Hair follicular keratinocyte (primary cell): Measurements from ENCODE around the gene DPEP2NB. TPM values are rescaled to one million over a fixed set of nuclear protein-coding genes. Genes with fewer than 3 reads are reported as not detected.

Experiments
- total RNA-seq: library from RNA; depleted of rRNA; stranded (reverse); fragments of >200 nt; gene quantifications from 2 replicates; pipeline ENCODE4 v1.2.3, GENCODE V29; 2015

DPEP2NB gene
- not detected in 2 replicates for total RNA-seq

GRCh38 chr16:68015681-68016080, at the start of gene DPEP2NB:
TSS of gene DPEP2NB (minus strand) at chr16:68015911. CDS start at chr16:68015770, 141 bp downstream.

DNA sequence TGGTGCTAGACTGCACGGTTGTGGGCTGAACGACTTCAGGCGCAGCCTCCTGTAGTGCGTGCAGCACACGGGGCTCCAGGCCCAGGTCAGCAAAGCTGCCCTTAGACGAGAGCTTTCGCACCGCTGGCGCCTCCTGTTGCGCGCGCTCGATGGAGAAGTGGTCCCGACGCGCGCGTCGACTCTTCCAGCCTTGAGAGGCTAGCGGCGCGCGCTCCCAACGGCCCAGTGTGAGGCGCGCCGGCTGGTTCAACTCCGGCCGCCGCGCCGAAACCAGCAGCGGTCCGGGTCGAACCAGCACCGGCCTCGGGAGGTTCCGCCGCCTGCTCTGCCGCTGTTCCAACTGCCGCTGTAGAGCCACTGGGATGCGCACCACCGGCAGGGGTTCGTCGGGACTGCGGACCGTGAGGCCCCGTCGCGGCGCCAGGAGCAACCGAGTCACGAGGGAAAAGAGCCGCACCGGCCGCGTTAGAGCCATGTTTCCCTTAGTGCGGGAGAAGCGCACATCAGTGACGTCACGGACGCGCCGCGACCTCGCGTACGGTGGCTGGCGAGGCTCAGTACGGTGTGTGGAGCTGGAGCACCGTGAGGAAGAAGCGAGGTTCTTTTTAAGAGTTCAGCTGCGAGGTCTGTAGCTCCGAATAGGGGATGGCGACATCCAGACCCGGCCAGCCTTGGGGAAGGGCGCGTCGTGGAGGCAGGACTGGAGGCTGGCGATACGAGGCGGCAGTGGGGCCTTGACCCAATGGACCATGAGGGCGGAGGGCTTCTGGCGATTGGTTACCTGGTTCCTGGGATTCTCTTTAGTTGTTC, 7.2 kb upstream of the DPEP2NB start, which contains the start of the genes DDX28 and DUS2:
TSS of gene DDX28 (minus strand) at position 505 of the 810 bp plus-strand sequence. CDS start at position 475, 30 bp downstream.
TSS of gene DUS2 (plus strand) at position 557 of the 810 bp plus-strand sequence. CDS start 14,740 bp downstream, outside the sequence.

DNA sequence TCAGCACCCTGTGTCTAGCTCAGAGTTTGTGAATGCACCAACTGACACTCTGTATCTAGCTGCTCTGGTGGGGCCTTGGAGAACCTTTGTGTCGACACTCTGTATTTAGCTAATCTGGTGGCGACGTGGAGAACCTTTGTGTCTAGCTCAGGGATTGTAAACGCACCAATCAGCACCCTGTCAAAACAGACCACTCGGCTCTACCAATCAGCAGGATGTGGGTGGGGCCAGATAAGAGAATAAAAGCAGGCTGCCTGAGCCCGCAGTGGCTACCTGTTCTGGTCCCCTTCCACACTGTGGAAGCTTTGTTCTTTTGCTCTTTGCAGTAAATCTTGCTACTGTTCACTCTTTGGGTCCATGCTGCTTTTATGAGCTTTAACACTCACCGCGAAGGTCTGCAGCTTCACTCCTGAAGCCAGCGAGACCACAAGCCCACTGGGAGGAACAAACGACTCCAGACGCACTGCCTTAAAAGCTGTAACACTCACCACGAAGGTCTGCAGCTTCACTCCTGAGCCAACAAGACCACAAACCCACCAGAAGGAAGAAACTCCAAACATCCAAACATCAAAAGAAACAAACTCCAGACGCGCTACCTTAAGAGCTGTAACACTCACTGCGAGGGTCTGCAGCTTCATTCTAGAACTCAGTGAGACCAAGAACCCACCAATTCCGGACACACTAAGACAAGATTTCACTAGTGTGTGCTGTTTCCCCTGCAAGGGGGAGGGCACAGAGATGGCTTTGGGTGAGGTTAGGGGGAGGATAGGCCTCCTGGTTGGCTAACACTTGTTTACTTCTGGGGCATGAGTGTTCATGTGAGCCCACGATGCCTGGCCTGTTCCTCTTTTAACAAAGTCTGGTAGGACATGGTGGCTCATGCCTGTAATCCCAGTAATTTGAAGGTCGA, 16.7 kb downstream of the DPEP2NB start, which contains the start of gene DPEP2:
TSS of gene DPEP2 (minus strand) at position 706 of the 910 bp plus-strand sequence. CDS start 6,272 bp downstream, outside the sequence.

GRCh38 chr16:67979955-67980678, 35.6 kb downstream of the DPEP2NB start, which contains the start of gene DPEP3:
TSS of gene DPEP3 (minus strand) at chr16:67980499. CDS start at chr16:67980380, 119 bp downstream.

GRCh38 chr16:67968400-67969253, 47.1 kb downstream of the DPEP2NB start, which contains the start of gene SLC12A4:
TSS of gene SLC12A4 (minus strand) at chr16:67968637. CDS start at chr16:67968553, 84 bp downstream.

Other genes starting within 250 kb of the DPEP2NB start
- 3.7 TPM in 2 replicates for gene RANBP10, start 209.4 kb downstream of the DPEP2NB start, total RNA-seq
- gene TSNAXIP1, start 209.0 kb downstream of the DPEP2NB start, total RNA-seq, result 0.30 TPM in 1 of 2 replicates, not detected in the other
- 28.3 and 57.1 TPM in 2 replicates for gene THAP11, start 173.6 kb downstream of the DPEP2NB start, total RNA-seq
- 313 and 331 TPM in 2 replicates for gene NUTF2, start 169.0 kb downstream of the DPEP2NB start, total RNA-seq
- gene CENPT, start 168.2 kb downstream of the DPEP2NB start, total RNA-seq, result 18.8 and 19.5 TPM in 2 replicates
- gene EDC4, start 142.9 kb downstream of the DPEP2NB start, total RNA-seq, result 42.2 and 43.0 TPM in 2 replicates
- gene NRN1L, start 131.0 kb downstream of the DPEP2NB start, total RNA-seq, result not detected in 2 replicates
- gene PSKH1, start 122.7 kb downstream of the DPEP2NB start, total RNA-seq, result 6.2 and 7.4 TPM in 2 replicates
- 0.23 and 1.4 TPM in 2 replicates for gene CTRL, start 84.0 kb downstream of the DPEP2NB start, total RNA-seq
- 28.8 and 33.7 TPM in 2 replicates for gene PSMB10, start 79.1 kb downstream of the DPEP2NB start, total RNA-seq
- 6.0 and 9.6 TPM in 2 replicates for gene LCAT, start 71.8 kb downstream of the DPEP2NB start, total RNA-seq
- 40.9 and 54.0 TPM in 2 replicates for gene SLC12A4, start 47.3 kb downstream of the DPEP2NB start, total RNA-seq
- gene DPEP3, start 35.4 kb downstream of the DPEP2NB start, total RNA-seq, result 0.27 TPM in 1 of 2 replicates, not detected in the other
- gene DPEP2, start 16.4 kb downstream of the DPEP2NB start, total RNA-seq, result not detected in 2 replicates
- gene DDX28, start 7.3 kb upstream of the DPEP2NB start, total RNA-seq, result 7.2 and 9.6 TPM in 2 replicates
- 27.6 and 45.1 TPM in 2 replicates for gene DUS2, start 7.4 kb upstream of the DPEP2NB start, total RNA-seq
- 8.4 and 10.7 TPM in 2 replicates for gene NFATC3, start 69.5 kb upstream of the DPEP2NB start, total RNA-seq
- gene ESRP2, start 220.2 kb upstream of the DPEP2NB start, total RNA-seq, result 15.7 and 24.9 TPM in 2 replicates
- gene PLA2G15, start 229.5 kb upstream of the DPEP2NB start, total RNA-seq, result 13.9 and 15.4 TPM in 2 replicates
- gene SLC7A6, start 248.6 kb upstream of the DPEP2NB start, total RNA-seq, result 18.5 and 21.8 TPM in 2 replicates